OCI-LY7 (cell line): ENCODE measurements around the gene TASL. TPM values are rescaled to one million over a fixed set of nuclear protein-coding genes. Genes with fewer than 3 reads are reported as not detected.
"Not testable (repeated sequence)": the region's sequence is repeated elsewhere in the genome, so short reads cannot be mapped to it uniquely, and the experiment has no call there.

ENCODE experiments used
- BruUV-seq: library from RNA; stranded (reverse); fragments of 400-500 nt; replicated peaks from 2 replicates; lab custom pipeline; 2021; lab: Mats Ljungman, UMichigan
- CTCF ChIA-PET: fragments of 300-600 bp; sonication (Branson Sonifier 250); formaldehyde crosslinking; loops from one replicate; lab custom pipeline; 2022; ENCODE audit warnings: antibody characterized with exemption; ENCODE audit not compliant: unreplicated experiment; lab: Charles Lee
- POLR2A ChIA-PET: fragments of 300-600 bp; sonication (Branson Sonifier 250); formaldehyde crosslinking; loops from one replicate; lab custom pipeline; 2022; ENCODE audit warnings: antibody characterized with exemption; lab: Charles Lee
- DNase-seq: peaks from one replicate; pipeline ENCODE4 v3.0.0-alpha.2; 2015; ENCODE audit warnings: low spot score
- H2AFZ ChIP-seq: fragments of 200-600 bp; sonication (generic), shearing (Covaris generic); 2 replicates; pipeline ENCODE4 v1.6.1; 2014; ENCODE audit warnings: mild to moderate bottlenecking, antibody characterized with exemption, low read length, moderate library complexity
- H3K27ac ChIP-seq: fragments of 200-600 bp; sonication (generic); 2 replicates; pipeline ENCODE4 v1.5.1; 2014; ENCODE audit warnings: mixed run types, low read depth, mild to moderate bottlenecking, moderate library complexity, low read length, inconsistent platforms; ENCODE audit not compliant: poor library complexity, severe bottlenecking
- H3K36me3 ChIP-seq: fragments of 200-600 bp; sonication (generic); 2 replicates; pipeline ENCODE4 v1.6.1; 2014; ENCODE audit warnings: mild to moderate bottlenecking, antibody characterized with exemption, low read length, moderate library complexity, mixed read lengths; ENCODE audit not compliant: insufficient read depth
- H3K4me1 ChIP-seq: fragments of 200-600 bp; sonication (generic); 2 replicates; pipeline ENCODE4 v1.5.1; 2014; ENCODE audit warnings: mild to moderate bottlenecking, low read length; ENCODE audit not compliant: insufficient read depth, poor library complexity, severe bottlenecking
- H3K4me2 ChIP-seq: fragments of 200-600 bp; sonication (generic); 2 replicates; pipeline ENCODE4 v1.6.1; 2014; ENCODE audit warnings: mild to moderate bottlenecking, low read length
- H3K4me3 ChIP-seq: fragments of 200-600 bp; sonication (generic); 2 replicates; pipeline ENCODE4 v1.5.1; 2014; ENCODE audit warnings: mild to moderate bottlenecking, low read depth, low read length; ENCODE audit not compliant: poor library complexity, severe bottlenecking
- H3K79me2 ChIP-seq: fragments of 200-600 bp; sonication (generic); 2 replicates; pipeline ENCODE4 v1.6.1; 2016; ENCODE audit warnings: low read depth, mild to moderate bottlenecking, low read length, moderate library complexity, mixed read lengths; ENCODE audit not compliant: insufficient read depth
- H3K9me2 ChIP-seq: fragments of 200-600 bp; sonication (generic); 2 replicates; pipeline ENCODE4 v1.6.1; 2016; ENCODE audit warnings: mild to moderate bottlenecking, low read length, mixed read lengths; ENCODE audit not compliant: insufficient read depth
- H3K9me3 ChIP-seq: fragments of 200-600 bp; sonication (generic); 2 replicates; pipeline ENCODE4 v1.6.1; 2014; ENCODE audit warnings: mild to moderate bottlenecking, mixed run types, low read length, mixed read lengths
- H4K20me1 ChIP-seq: fragments of 200-600 bp; sonication (generic); 2 replicates; pipeline ENCODE4 v1.6.1; 2014; ENCODE audit warnings: mild to moderate bottlenecking, antibody characterized with exemption, low read length, moderate library complexity, mixed read lengths; ENCODE audit not compliant: insufficient read depth
- EZH2phosphoT487 ChIP-seq: fragments of 200-600 bp; sonication (generic); IDR thresholded peaks from 2 replicates; pipeline ENCODE4 v1.6.1; 2018; ENCODE audit warnings: low read depth, borderline replicate concordance, mild to moderate bottlenecking, mixed run types, antibody characterized with exemption, low read length, moderate library complexity, mixed read lengths
- intact Hi-C: fragments of 100-400 bp; cut with micrococcal nuclease; formaldehyde crosslinking; loops from one replicate; pipeline ENCODE4 v1.10.0; 2022; ENCODE audit not compliant: unreplicated experiment
- total RNA-seq, 2 experiments: library from RNA; depleted of rRNA in 1 of 2; stranded (reverse); fragments of >200 nt in 1 of 2; shearing (Covaris generic) in 1 of 2; gene quantifications; 2 replicates each; pipeline ENCODE4 v1.2.3, GENCODE V29; 2014 to 2022
- TF ChIP-seq, protein P1 (sequence below): fragments of 200-600 bp; sonication (generic); conservative IDR thresholded peaks from 2 replicates; pipeline ENCODE4 v1.5.1; 2014; ENCODE audit warnings: mild to moderate bottlenecking, antibody characterized with exemption, low read length, moderate library complexity, mixed read lengths

TASL gene
- total RNA-seq, 2 experiments from 2014 or later = 0.13 TPM; not detected in 1

GRCh38 chrX:30612250-30612655 is 34.7 kb upstream of the TASL start:
- BruUV-seq = no TSS peak
- Histone ChIP-seq H3K79me2 (no peaks in the 10 kb centered on the region), H3K27ac (no peak overlapping the region), H2AFZ (no peak overlapping the region), H3K9me3 (no peaks in the 10 kb centered on the region), H3K4me3 (no peak overlapping the region), H4K20me1 (no peaks in the 10 kb centered on the region), H3K9me2 (no peaks in the 10 kb centered on the region), H3K4me2 (no peak overlapping the region), H3K36me3 (no peaks in the 10 kb centered on the region), H3K4me1 (no peaks in the 10 kb centered on the region)
- CTCF ChIA-PET = no interaction called here
- no peak for DNase-seq
- POLR2A ChIA-PET = no interaction called here
- intact Hi-C loops = no loop called here
- TF ChIP-seq, protein P1, sequence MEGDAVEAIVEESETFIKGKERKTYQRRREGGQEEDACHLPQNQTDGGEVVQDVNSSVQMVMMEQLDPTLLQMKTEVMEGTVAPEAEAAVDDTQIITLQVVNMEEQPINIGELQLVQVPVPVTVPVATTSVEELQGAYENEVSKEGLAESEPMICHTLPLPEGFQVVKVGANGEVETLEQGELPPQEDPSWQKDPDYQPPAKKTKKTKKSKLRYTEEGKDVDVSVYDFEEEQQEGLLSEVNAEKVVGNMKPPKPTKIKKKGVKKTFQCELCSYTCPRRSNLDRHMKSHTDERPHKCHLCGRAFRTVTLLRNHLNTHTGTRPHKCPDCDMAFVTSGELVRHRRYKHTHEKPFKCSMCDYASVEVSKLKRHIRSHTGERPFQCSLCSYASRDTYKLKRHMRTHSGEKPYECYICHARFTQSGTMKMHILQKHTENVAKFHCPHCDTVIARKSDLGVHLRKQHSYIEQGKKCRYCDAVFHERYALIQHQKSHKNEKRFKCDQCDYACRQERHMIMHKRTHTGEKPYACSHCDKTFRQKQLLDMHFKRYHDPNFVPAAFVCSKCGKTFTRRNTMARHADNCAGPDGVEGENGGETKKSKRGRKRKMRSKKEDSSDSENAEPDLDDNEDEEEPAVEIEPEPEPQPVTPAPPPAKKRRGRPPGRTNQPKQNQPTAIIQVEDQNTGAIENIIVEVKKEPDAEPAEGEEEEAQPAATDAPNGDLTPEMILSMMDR = no peak
- TF ChIP-seq EZH2phosphoT487 = no peak

DNA sequence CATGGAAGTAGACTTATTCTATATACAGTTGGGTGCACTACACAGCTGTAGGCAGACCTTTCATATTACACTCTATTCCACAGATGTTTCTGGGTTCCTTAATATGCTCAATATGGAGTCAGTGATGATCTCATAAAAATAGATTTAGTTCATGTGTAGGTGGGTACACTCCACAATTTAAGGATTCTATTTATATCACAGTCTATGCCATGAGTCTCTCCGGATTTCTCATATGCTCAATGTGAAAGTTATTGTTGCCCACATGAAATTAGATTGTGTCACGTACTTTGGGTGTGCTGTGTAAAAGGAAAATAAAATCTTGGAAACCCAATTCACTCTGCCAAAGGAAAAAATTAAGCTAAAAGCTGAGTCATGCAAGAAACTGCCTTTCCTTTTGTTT is 32.5 kb upstream of the TASL start:
- H3K9me3 ChIP-seq = no peaks in the 10 kb centered on the region
- no peaks in the 10 kb centered on the region for H3K9me2 ChIP-seq
- H3K4me3 ChIP-seq = no peak overlapping the region
- no peaks in the 10 kb centered on the region for H3K79me2 ChIP-seq
- DNase-seq = no peak
- CTCF ChIA-PET = no interaction called here
- POLR2A ChIA-PET = no interaction called here
- no peaks in the 10 kb centered on the region for H3K36me3 ChIP-seq
- TF ChIP-seq, protein P1 = no peak
- no peak for TF ChIP-seq EZH2phosphoT487
- intact Hi-C loops = no loop called here
- H3K4me2 ChIP-seq = no peak overlapping the region
- BruUV-seq = no TSS peak
- H3K4me1 ChIP-seq = no peaks in the 10 kb centered on the region
- H3K27ac ChIP-seq = no peak overlapping the region
- H4K20me1 ChIP-seq = no peaks in the 10 kb centered on the region
- no peak overlapping the region for H2AFZ ChIP-seq

DNA sequence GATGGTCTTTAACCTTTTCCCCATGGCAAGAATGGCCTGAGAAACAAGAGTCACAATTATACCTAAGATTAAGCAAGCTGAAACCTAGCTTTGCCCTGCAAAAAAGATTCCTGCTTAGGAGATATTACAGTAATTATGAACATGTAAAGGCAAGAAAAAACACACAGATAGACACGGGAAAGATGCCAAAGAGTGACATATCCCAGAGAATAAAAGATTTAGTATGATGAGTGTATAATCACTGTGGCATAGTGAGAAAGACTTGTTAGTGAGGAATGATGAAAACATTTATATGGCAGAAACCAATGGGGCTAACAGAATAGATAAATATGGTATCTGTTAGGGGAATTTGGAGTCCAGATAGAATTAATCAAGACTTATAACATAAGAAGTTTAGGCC is 29.6 kb upstream of the TASL start:
- Histone ChIP-seq H3K4me1 (no peaks in the 10 kb centered on the region), H3K9me3 (no peaks in the 10 kb centered on the region), H3K27ac (no peak overlapping the region), H3K36me3 (no peaks in the 10 kb centered on the region), H3K4me3 (no peak overlapping the region), H2AFZ (no peak overlapping the region), H3K9me2 (no peaks in the 10 kb centered on the region), H3K4me2 (no peak overlapping the region), H4K20me1 (no peaks in the 10 kb centered on the region), H3K79me2 (no peaks in the 10 kb centered on the region)
- TF ChIP-seq EZH2phosphoT487 = no peak
- TF ChIP-seq, protein P1 = no peak
- no peak for DNase-seq
- intact Hi-C loops = no loop called here
- CTCF ChIA-PET = no interaction called here
- no TSS peak for BruUV-seq
- POLR2A ChIA-PET = interaction anchor here (0.7 kb wide), 1 partner anchor 99 kb away, joined by 3 read pairs; no protein-coding TSS in a partner anchor

DNA sequence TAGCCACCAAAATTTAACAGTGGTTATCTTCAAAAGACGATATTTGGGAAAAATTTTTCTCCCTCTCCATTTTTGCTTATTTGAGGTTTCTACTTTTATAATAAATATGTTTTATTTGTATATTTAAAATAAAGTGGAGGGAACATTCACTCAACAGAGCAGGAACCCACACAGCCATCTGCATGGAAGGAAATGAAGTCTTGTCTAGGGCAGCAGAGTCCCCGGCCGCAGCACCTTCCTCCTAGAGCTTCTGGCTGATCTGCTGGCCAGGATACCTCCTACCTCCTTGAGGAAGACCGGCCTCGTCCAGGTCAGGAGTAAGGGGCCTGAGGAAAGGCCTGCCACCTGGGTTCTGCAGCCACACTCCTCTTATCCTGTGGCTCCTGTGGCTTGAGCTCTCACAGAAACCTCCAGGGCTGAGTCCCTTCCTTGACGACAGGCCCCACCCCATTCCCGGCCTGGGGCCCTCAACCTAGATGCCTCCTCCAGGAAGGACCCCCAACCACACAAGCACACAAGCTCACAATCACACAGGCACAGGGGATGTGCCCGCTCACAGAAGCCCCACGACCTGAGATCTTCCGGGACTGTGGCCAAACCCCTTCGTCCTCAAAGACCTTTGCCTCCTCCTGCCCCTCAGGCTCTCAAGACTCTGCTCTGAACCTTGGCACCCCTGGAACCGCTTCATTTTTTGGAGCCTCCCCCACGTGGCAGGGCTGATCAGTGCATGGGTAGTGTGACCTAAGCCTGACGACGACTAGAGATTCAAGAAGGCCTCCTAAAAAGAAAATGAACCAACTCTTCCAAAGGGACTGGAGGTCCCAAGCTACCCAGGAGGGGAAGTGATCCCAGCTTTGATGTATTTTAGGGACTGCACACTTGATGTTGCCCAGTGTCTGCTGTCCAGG is 23.0 kb upstream of the TASL start:
- H3K4me1 ChIP-seq = peaks cover 18% of the 10 kb centered on the region
- H3K4me3 ChIP-seq, POLR2A ChIA-PET, H3K36me3 ChIP-seq, H3K9me2 ChIP-seq, H4K20me1 ChIP-seq, BruUV-seq, H3K27ac ChIP-seq, CTCF ChIA-PET, H3K4me2 ChIP-seq, H3K79me2 ChIP-seq, intact Hi-C loops, H2AFZ ChIP-seq, DNase-seq, H3K9me3 ChIP-seq: not testable (repeated sequence)
